ENCODE measurements around the gene CADM4. TPM values are rescaled to one million over a fixed set of nuclear protein-coding genes. Genes with fewer than 3 reads are reported as not detected.

CADM4 gene
- total and polyA plus RNA-seq, 9 of the 15 experiments (the other 6 are each of a cell fraction or from before 2014, with no cell fraction given) = 0.03 to 4.6 (median 1.3) TPM

- H3K9me1 ChIP-seq (ENCODE audit: control insufficient read depth, insufficient read depth, low read length) = no peaks in the 10 kb centered on the region
- in situ Hi-C loops (cut with MboI) (no loop called here), intact Hi-C loops (cut with micrococcal nuclease) (no loop called here)
- H2AFZ ChIP-seq (ENCODE audit: low read depth, low read length) = no peak overlapping the region
- POLR2A ChIA-PET = no interaction called here
- no peak overlapping the region for H3K9ac ChIP-seq (ENCODE audit: insufficient read depth in 1 of 2, low read depth in 2 of 2, low read length in 2 of 2)
- H3K27ac ChIP-seq (ENCODE audit: extremely low read depth, low read depth, low read length) = no peak overlapping the region
- no peaks in the 10 kb centered on the region for H4K20me1 ChIP-seq (replicated peaks; ENCODE audit: control insufficient read depth, insufficient read depth, low read length)
- peaks cover 3 to 7% of the 10 kb centered on the region in 2 experiments; a peak in 4 of 5 replicates for H3K4me1 ChIP-seq (replicated peaks in 1 of 2; ENCODE audit: control insufficient read depth in 2 of 2, insufficient read depth in 2 of 2, low read length in 2 of 2)
- H3K27me3 ChIP-seq (ENCODE audit: control insufficient read depth in 2 of 2, insufficient read depth in 2 of 2, low read length in 2 of 2) = no peaks in the 10 kb centered on the region
- no TSS peak for BruUV-seq (replicated peaks)
- no peaks in the 10 kb centered on the region for H3K79me2 ChIP-seq (ENCODE audit: control insufficient read depth, insufficient read depth, low read length)
- H3K4me3 ChIP-seq = no peak overlapping the region
- 36% methylated on average over 2 of the region's 2 CpGs for WGBS (ENCODE audit: insufficient coverage, low coverage, missing lambda C conversion rate)
- CTCF ChIA-PET (ENCODE audit: low intra/inter-chr PET ratio) = no interaction called here
- no peak for ATAC-seq
- no peaks in the 10 kb centered on the region for H3K9me3 ChIP-seq (replicated peaks; ENCODE audit: control insufficient read depth, insufficient read depth, low read depth, low read length)
- no peak for FAIRE-seq
- no peak for DNase-seq (ENCODE audit: extremely low read depth in 1 of 4, low spot score in 3 of 4)
- H3K4me2 ChIP-seq (ENCODE audit: insufficient read depth, low read length) = no peak overlapping the region
- H3K36me3 ChIP-seq (ENCODE audit: control insufficient read depth, insufficient read depth, low read length) = 0 out of 3 replicates have a peak, but pooled peaks cover 4% of the 10 kb centered on the region
- no peak for TF ChIP-seq TFAP4 (CRISPR knock-in tag; IDR thresholded peaks at IDR 0.05; ENCODE audit: borderline replicate concordance)
- no peak for TF ChIP-seq FOXJ3 (CRISPR knock-in tag; IDR thresholded peaks at IDR 0.05)
- no peak for TF ChIP-seq ATF7 (IDR thresholded peaks at IDR 0.05)
- no peak for TF ChIP-seq ZNF449 (CRISPR knock-in tag; IDR thresholded peaks at IDR 0.05)
- TF ChIP-seq ZNF780A (CRISPR knock-in tag; IDR thresholded peaks at IDR 0.05) = no peak
- TF ChIP-seq MXI1 (IDR thresholded peaks at IDR 0.05; ENCODE audit: low read depth, low read length) = no peak
- TF ChIP-seq NR2C2 (CRISPR knock-in tag; IDR thresholded peaks at IDR 0.05) = no peak
- TF ChIP-seq NR2C2 (tag; IDR thresholded peaks at IDR 0.05) = no peak
- TF ChIP-seq ID3 (CRISPR knock-in tag; IDR thresholded peaks at IDR 0.05) = no peak
- no peak for TF ChIP-seq ID3 (tag; IDR thresholded peaks at IDR 0.05)
- TF ChIP-seq NCOR1 (IDR thresholded peaks at IDR 0.05) = no peak
- TF ChIP-seq AFF1 (IDR thresholded peaks at IDR 0.05; ENCODE audit: low read depth in 1 of 2, partially characterized antibody in 2 of 2) = no peak
- TF ChIP-seq ZNF165 (CRISPR knock-in tag; IDR thresholded peaks at IDR 0.05; ENCODE audit: borderline replicate concordance) = no peak
- no peak for TF ChIP-seq TEAD2 (tag; IDR thresholded peaks at IDR 0.05)
- TF ChIP-seq BRD9 (IDR thresholded peaks at IDR 0.05; ENCODE audit: low read depth, partially characterized antibody) = no peak
- TF ChIP-seq EZH2 (IDR thresholded peaks at IDR 0.05; ENCODE audit: borderline replicate concordance, low read depth, low read length) = no peak
- TF ChIP-seq ZC3H8 (IDR thresholded peaks at IDR 0.05) = no peak
- TF ChIP-seq ZNF41 (CRISPR knock-in tag; conservative IDR thresholded peaks at IDR 0.05) = no peak
- TF ChIP-seq CBX5 (IDR thresholded peaks at IDR 0.05; ENCODE audit: borderline replicate concordance, low read depth) = no peak
Observed at GRCh38 chr19:43586346-43586745, 53.3 kb downstream of the CADM4 start.
